Stimulated activated CD4-positive, alpha-beta T cell treated with anti-CD3 and anti-CD28 coated beads, TNF-alpha, amount 100 ng/mL, for 4 hours (primary cell): ENCODE results near the gene SHMT1.
"Not testable (repeated sequence)": the region's sequence is repeated elsewhere in the genome, so short reads cannot be mapped to it uniquely, and the experiment has no call there.

Experiments
- DNase-seq, 3 experiments: peaks; one replicate each; pipeline ENCODE4 v3.0.0-alpha.2; 2020; ENCODE audit warnings: low read depth in 3 of 3

The SHMT1 gene

GRCh38 chr17:18378614-18379013 is 15.3 kb upstream of the SHMT1 start:
- DNase-seq, result not testable (repeated sequence)

DNA sequence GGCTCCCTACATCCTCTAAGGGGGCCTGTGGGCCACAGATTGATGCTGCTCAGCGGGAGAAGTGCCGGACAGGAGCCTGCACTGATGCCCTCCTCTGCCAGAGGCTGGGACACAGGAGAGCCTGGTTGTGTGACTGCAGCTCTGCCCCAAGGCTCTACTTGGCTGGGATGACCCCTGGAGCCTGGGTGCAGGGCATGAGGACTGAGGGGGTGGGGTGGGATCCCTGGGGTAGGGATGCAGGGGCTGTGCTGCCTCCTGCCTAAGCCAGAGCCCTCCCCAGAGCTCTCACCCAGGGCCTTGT is 14.8 kb upstream of the SHMT1 start:
- no peak for DNase-seq

- no peak for DNase-seq
Measured at GRCh38 chr17:18377437-18378204, 14.3 kb upstream of the SHMT1 start, which contains the start of gene EVPLL. TSS of gene EVPLL (plus strand) at chr17:18377778. CDS start at chr17:18380938, 3,160 bp downstream.

GRCh38 chr17:18374216-18374615 is 10.9 kb upstream of the SHMT1 start:
- no peak for DNase-seq

- not testable (repeated sequence) for DNase-seq
Measured at GRCh38 chr17:18373181-18373580, 9.8 kb upstream of the SHMT1 start.

DNA sequence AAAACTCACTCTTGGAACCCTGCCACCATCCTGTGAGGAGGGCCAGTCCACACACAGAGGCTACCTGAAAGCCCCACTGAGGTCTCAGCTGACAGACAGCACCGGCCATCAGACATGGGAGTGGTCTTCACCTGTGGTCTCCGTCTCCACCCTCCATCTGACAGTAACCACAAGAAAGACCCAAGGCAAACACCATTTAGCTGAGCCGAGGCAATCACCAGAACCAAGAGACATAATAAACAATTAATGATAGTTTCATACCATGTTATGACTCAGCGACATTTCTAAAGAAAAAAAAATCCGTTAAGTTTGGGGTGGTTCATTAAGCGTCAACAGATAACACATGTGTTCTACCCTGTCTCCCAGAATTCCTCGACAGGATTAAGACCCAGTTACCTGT is 8.1 kb upstream of the SHMT1 start:
- DNase-seq, result no peak

- DNase-seq, result no peak
Measured at GRCh38 chr17:18370761-18371160, 7.4 kb upstream of the SHMT1 start.

DNA sequence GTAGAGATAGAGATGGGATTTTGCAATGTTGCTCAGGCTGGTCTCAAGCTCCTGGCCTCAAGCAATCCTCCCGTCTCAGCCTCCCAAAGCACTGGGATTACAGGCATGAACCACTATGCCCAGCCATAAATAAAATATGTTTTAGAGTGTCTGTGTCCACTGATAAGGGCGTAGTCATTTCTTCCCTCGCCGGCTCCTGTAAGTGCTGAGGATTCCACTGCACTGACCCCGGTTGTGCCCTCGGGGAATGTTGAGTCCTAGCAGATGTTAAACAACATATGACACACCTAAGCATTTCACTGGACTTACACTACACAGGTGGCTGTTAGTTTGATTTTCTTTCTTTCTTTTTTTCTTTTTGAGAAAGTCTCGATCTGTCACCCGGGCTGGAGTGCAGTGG is 5.6 kb upstream of the SHMT1 start:
- no peak for DNase-seq

DNA sequence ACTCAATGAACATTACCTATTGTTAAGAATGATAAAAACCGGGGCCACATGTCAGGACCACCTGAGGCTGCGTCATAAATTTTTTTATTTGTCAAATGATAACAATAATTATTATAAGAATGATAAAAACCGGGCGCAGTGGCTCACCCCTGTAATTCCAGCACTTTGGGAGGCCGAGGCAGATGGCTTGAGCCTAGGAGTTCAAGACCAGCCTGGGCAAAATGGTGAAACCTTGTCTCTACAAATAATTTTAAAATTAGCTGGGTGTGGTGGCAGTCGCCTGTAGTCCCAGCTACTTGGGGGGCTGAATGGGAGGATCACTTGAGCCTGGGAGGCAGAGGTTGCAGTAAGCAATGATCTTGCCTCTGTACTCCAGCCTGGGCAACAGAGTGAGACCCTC is 816 bp upstream of the SHMT1 start:
- no peak for DNase-seq

DNA sequence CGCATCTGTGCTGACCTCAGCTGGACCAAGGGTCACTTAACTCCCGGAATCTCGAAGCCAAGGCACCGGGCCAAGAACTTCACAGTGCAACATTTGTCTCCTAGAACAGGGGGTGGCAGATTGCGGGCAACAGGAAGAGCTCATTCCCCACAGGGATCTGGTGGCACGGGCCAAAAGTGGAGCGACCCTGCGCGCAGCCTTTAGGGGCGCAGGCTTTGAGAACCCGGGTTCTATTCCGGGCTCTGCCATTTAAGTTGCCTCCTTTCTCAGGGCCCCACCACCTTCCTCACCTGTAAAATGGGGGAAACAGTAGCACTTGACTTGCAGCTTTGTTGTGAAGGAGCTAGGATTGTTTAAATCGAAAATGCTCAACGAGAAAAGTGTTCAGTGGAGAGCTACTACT is 651 bp downstream of the SHMT1 start:
- no peak for DNase-seq

DNA sequence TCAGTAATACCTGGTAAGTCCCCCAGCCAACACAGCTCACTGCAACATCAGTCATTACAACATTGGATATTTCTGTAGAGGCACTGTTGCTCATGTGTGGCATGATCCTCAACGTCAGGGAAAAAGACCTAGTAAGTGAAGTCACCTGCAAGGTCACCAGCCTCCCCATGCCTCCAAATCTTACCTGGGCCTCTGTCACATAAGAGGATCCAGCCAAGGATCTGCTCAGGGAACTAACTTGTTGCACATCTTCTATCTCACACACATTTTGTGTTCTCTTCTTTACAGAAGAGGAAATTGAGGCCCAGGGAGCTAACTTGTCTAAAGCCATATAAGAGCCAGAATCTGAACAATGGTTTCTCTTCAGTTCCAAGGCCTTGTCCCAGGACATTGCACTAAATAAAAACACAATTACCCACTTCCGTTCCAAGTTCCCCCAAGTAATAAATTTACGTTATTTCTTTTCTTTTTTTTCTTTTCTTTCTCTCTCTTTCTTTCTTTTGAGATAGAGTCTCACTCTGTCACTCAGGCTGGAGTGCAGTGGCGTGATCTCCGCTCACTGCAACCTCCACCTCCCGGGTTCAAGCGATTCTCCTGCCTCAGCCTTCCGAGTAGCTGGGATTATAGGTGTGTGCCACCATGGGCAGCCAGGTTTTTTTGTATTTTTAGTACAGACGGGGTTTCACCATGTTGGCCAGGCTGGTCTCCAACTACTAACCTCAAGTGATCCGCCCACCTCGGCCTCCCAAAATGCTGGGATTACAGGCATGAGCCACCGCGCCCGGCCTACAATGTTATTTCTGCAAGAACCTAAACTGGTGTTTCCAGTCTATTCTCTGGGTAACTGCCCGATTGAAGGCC is 1.3 kb downstream of the SHMT1 start:
- DNase-seq, result no peak

- no peak for DNase-seq
Measured at GRCh38 chr17:18360518-18360917, 2.8 kb downstream of the SHMT1 start.

- DNase-seq, result no peak
Measured at GRCh38 chr17:18356624-18357023, 6.7 kb downstream of the SHMT1 start.

DNA sequence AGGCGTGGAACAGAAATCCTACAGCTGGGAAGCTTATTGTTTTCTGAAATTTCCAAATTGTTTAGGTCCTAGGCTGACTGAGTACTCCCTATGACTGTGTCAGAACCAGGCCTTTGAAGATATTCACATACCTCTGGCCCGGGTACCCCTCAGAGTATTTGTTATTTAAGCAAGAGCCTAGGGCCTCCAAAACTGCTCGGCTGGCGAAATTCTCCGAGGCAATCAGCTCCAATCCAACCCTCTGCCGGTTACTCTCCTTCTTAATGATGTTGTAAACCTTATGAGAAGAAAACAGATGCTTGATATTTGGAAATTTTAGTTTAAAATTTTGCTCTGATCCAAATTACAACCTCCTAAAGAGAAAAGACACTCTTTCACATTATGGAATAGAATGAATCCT is 9.8 kb downstream of the SHMT1 start:
- no peak for DNase-seq

DNA sequence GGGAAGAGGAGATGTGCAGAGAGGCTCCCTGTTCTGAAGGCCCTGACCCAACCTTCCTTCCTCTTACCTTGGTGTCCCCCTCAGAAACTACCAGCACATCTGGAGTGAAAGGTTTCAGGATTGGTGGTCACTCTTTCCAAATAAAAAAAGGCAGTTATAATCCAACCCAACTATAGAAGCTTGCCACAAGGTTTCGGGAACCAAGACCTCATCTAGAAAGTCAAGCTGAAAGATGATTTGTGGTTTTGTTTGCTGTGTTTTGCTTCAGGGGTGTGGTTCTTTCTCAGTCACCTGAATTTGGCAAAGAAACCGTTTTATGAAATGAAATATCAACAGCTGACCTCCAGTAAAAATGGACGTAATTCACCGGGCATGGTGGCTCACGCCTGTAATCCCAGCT is 19.3 kb downstream of the SHMT1 start:
- no peak for DNase-seq

GRCh38 chr17:18339933-18340332 is 23.4 kb downstream of the SHMT1 start:
- DNase-seq, result no peak

GRCh38 chr17:18338158-18338557 is 25.2 kb downstream of the SHMT1 start:
- not testable (repeated sequence) for DNase-seq

DNA sequence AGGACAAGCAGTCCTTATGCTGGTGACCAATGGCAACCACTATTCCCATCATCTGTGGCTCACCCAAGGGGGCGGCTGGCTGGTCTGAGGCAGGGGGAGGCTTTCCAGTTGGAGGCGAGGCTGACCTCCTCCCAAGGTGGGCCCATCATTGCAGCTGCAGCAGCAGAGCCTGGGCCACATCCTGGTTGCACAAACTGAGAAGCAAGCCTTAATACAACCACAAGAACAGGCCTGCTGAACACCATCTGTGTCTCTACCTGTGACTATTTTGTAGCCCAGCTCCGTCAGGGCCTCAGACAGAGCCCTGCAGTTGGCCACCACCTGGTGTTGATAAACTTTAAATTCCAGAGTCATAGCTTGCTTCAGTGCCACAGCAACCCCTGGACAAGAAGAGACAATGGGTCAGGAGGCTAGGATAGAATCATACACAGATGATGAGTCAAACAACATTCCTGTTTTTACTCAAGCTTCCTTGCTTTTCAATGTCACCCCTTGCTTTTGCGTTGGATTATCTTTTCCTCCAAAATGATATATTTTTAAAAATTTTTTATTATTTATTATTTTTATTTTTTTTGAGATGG is 30.4 kb downstream of the SHMT1 start:
- no peak for DNase-seq

DNA sequence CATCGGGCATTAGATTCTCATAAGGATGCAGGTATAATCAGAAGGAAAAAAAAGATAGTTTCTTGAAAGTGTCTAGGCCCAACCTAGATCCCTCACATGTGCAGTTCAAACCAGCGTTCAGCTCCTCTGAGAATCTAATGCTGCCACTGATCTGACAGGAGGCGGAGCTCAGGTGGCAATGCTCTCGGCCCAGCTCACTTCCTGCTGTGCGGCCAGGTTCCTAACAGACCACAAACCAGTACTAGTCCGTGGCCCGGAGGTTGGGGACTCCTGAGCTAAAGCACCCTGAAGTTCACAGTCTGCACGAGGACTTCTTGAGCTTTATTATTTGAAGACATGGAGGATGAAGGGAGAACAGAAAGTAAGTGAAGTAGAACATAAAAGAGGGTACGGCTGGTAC is 31.5 kb downstream of the SHMT1 start:
- no peak for DNase-seq

DNA sequence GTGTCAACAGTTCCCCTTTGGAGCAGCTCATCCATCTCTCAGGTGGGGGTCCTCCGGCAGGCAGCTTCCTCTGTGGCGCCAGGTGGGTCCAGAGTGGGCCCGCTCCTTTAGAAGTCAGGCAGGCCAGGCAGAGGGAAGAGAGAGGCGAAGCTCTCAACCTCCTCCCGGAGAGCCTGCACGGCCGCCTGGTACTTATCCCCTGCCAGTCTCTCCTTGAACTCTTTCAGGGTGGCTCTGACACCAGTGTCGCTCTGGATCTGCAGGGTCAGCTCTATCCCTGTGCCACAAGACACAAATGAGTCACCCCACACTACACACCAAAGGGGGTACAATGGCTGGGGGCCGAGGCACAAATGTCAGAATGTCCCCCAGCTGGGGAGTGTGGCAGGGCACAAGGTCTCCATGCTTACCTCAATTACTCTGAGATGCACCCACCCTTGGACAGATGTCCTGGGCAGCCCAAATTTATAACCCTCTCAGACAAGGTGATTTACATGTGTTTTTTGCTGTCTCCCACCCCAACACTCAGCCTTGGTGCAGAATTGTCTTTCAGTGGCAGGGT is 34.6 kb downstream of the SHMT1 start:
- no peak for DNase-seq

DNA sequence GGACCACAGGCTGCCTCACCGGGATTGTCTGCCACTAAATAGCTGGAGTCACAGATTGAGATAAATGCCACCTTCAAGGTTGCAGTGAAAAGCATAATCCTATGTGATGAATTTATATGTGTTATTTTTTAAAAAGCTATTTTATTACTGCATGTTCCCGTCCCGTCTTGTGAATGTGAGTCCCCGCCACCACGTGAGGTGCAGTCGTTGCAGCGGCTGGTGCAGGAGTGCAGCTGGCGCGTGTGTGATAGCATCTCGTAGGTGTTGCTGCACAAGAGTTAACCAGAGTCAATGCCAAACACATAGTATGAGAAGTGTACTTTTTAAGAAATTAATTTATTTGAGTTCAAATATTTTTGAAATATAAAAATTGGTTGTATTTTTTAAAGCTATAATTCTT is 35.8 kb downstream of the SHMT1 start:
- DNase-seq, result no peak

DNA sequence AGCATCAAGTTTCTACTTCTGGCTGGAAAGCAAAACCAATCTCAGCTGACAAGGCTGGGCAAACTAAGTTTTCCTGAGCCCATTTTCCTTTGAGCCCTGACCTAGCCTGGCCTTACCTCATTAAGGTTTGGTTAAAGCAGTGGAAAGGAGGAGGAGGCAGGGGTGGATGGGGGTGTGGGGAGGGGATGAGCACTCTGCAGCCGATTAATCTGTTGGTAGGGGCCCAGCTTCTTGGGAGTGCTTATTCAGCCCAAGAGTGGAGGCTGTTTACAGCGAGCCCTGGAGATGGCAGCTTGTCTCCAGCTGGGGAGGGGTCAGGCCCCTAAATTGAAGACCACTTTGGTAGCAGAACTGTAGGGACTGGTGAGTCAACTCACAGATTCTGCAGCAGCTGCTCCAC is 36.3 kb downstream of the SHMT1 start:
- no peak for DNase-seq

DNA sequence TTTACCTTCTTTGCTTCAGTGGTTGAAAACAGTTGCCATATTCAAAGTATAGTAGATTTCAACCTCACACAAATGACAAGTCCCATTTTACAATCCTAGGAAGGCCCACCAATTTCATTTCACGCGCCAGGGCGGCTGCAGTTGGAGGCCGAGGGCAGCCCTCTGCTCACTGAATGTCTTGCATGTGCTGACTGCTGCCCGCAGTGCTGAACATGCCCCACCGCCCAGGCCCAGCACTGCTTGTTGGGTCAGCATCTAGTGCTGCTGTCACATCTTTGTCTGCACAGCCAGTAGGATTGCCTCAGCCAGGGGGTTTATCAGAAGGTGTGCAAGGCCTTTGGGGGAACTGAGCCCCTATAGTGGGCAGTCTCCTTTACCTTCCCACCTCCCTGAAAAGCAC is 36.8 kb downstream of the SHMT1 start:
- DNase-seq, result no peak
